ENCODE data around the gene LFNG.

DNA sequence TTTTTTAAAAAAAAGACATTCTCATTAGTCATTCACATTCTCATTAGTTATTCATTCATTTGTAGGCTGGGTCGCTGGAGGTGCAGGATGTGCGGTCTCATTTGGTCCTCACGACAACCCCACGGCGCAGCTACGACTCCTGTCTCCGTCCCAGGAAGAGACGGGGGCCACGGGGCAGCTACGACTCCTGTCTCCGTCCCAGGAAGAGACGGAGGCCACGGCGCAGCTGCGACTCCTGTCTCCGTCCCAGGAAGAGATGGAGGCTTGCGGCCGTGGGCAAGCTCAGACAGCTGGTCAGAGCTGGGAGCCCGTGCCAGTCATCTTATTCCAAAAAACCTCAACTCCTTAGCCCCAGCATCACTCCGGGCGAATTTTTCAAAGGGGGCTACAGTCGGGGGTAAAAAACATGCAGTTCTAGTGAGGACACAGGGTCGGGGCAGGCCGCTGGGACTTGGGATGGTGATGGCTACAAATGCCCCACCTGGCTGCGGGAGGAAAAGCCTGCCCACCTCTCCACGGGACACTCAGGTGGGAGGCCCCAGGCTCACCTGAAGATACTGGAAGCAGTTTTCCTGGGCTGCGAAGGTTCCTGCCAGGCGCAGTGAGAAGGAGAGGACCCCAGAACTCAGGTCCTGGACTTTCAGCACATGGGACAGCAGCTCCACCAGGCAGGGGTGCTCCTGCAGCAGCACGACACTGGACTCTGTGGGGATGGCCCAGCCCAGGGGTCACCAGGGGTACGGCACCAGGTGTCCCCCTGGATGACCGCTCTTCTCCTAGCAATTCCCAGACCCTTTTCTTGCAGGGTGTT lies 27.4 kb downstream of the LFNG start:
- no peak for TF ChIP-seq EZH2 (IDR thresholded peaks at IDR 0.05; ENCODE audit: low read depth)
- TF ChIP-seq, protein P1, sequence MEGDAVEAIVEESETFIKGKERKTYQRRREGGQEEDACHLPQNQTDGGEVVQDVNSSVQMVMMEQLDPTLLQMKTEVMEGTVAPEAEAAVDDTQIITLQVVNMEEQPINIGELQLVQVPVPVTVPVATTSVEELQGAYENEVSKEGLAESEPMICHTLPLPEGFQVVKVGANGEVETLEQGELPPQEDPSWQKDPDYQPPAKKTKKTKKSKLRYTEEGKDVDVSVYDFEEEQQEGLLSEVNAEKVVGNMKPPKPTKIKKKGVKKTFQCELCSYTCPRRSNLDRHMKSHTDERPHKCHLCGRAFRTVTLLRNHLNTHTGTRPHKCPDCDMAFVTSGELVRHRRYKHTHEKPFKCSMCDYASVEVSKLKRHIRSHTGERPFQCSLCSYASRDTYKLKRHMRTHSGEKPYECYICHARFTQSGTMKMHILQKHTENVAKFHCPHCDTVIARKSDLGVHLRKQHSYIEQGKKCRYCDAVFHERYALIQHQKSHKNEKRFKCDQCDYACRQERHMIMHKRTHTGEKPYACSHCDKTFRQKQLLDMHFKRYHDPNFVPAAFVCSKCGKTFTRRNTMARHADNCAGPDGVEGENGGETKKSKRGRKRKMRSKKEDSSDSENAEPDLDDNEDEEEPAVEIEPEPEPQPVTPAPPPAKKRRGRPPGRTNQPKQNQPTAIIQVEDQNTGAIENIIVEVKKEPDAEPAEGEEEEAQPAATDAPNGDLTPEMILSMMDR (conservative IDR thresholded peaks at IDR 0.05) = no peak
